Rectal smooth muscle tissue (tissue), 1 donor: ENCODE measurements around the gene XK.
"Not testable (repeated sequence)": the region's sequence is repeated elsewhere in the genome, so short reads cannot be mapped to it uniquely, and the experiment has no call there.

Experiments used
- H3K27ac ChIP-seq: one replicate; pipeline ENCODE4 v1.7.0; 2013; ENCODE audit warnings: low read depth, low read length, inconsistent platforms
- H3K27me3 ChIP-seq: one replicate; pipeline ENCODE4 v1.7.0; 2013; ENCODE audit warnings: low read length; ENCODE audit not compliant: control insufficient read depth, insufficient read depth
- H3K36me3 ChIP-seq: one replicate; pipeline ENCODE4 v1.7.0; 2013; ENCODE audit warnings: low read length; ENCODE audit not compliant: control insufficient read depth, insufficient read depth
- H3K4me1 ChIP-seq: one replicate; pipeline ENCODE4 v1.7.0; 2013; ENCODE audit warnings: low read length; ENCODE audit not compliant: control insufficient read depth, insufficient read depth
- H3K4me3 ChIP-seq: one replicate; pipeline ENCODE4 v1.7.0; 2013; ENCODE audit warnings: low read length
- H3K9ac ChIP-seq: one replicate; pipeline ENCODE4 v1.7.0; 2013; ENCODE audit warnings: low read length

The XK gene

GRCh38 chrX:37763400-37763799, 77.8 kb downstream of the XK start:
- Histone ChIP-seq H3K36me3 (no peaks in the 10 kb centered on the region), H3K9ac (no peak overlapping the region), H3K4me3 (no peak overlapping the region), H3K27ac (no peak overlapping the region), H3K27me3 (no peaks in the 10 kb centered on the region), H3K4me1 (no peaks in the 10 kb centered on the region)

GRCh38 chrX:37765507-37765906, 79.9 kb downstream of the XK start:
- Histone ChIP-seq H3K27me3 (no peaks in the 10 kb centered on the region), H3K4me1 (no peaks in the 10 kb centered on the region), H3K36me3 (no peaks in the 10 kb centered on the region), H3K4me3 (no peak overlapping the region), H3K9ac (no peak overlapping the region), H3K27ac (no peak overlapping the region)

GRCh38 chrX:37767430-37767829, 81.8 kb downstream of the XK start:
- H3K27me3 ChIP-seq: no peaks in the 10 kb centered on the region
- no peak overlapping the region for H3K27ac ChIP-seq
- no peaks in the 10 kb centered on the region for H3K4me1 ChIP-seq
- no peak overlapping the region for H3K9ac ChIP-seq
- H3K36me3 ChIP-seq: no peaks in the 10 kb centered on the region
- no peak overlapping the region for H3K4me3 ChIP-seq

GRCh38 chrX:37768866-37769265, 83.3 kb downstream of the XK start:
- not testable (repeated sequence) for H3K4me1 ChIP-seq

GRCh38 chrX:37776283-37776986, 90.8 kb downstream of the XK start:
- no peaks in the 10 kb centered on the region for H3K36me3 ChIP-seq
- H3K4me1 ChIP-seq: no peaks in the 10 kb centered on the region
- H3K27ac ChIP-seq: no peak overlapping the region
- H3K4me3 ChIP-seq: no peak overlapping the region
- H3K9ac ChIP-seq: no peak overlapping the region
- no peaks in the 10 kb centered on the region for H3K27me3 ChIP-seq

More at GRCh38 chrX:37768866-37769265, 83.3 kb downstream of the XK start:
- H3K27me3 ChIP-seq, H3K4me3 ChIP-seq, H3K27ac ChIP-seq, H3K36me3 ChIP-seq, H3K9ac ChIP-seq: not testable (repeated sequence)

- no peak overlapping the region for H3K4me3 ChIP-seq
- H3K27me3 ChIP-seq: no peaks in the 10 kb centered on the region
- H3K4me1 ChIP-seq: no peaks in the 10 kb centered on the region
- no peak overlapping the region for H3K27ac ChIP-seq
- H3K9ac ChIP-seq: no peak overlapping the region
- no peaks in the 10 kb centered on the region for H3K36me3 ChIP-seq
Observed at GRCh38 chrX:37776987-37777325, 91.4 kb downstream of the XK start.

- no peaks in the 10 kb centered on the region for H3K36me3 ChIP-seq
- no peaks in the 10 kb centered on the region for H3K27me3 ChIP-seq
- H3K4me3 ChIP-seq: peak within 1 kb of the TSS; percentile 8
- no peak within 1 kb of the TSS for H3K9ac ChIP-seq
- no peaks in the 10 kb centered on the region for H3K4me1 ChIP-seq
- no peak within 1 kb of the TSS for H3K27ac ChIP-seq
Observed at GRCh38 chrX:37779857-37780256, 94.3 kb downstream of the XK start, which contains the start of gene CYBB. Gene CYBB (plus strand): TSS chrX:37780059. CDS start chrX:37780078, 19 bp downstream.

GRCh38 chrX:37781081-37781480, 95.5 kb downstream of the XK start:
- Histone ChIP-seq H3K9ac (no peak overlapping the region), H3K36me3 (no peaks in the 10 kb centered on the region), H3K4me1 (no peaks in the 10 kb centered on the region), H3K4me3 (no peak overlapping the region), H3K27ac (no peak overlapping the region), H3K27me3 (no peaks in the 10 kb centered on the region)
